Keratinocyte (primary cell): ENCODE measurements around the gene TNNT2. TPM values are rescaled to one million over a fixed set of nuclear protein-coding genes. Genes with fewer than 3 reads are reported as not detected.

Experiments
- DNase-seq: peaks from one replicate; pipeline ENCODE4 v3.0.0-alpha.2; 2011; ENCODE audit warnings: low read depth, missing footprints, low spot score
- FAIRE-seq: peaks from 2 replicates; lab custom pipeline; 2011; peaks lifted over from hg19 to GRCh38; lab: Jason Lieb, UNC
- H2AFZ ChIP-seq: 2 replicates; pipeline ENCODE4 v1.6.0; 2012; ENCODE audit warnings: low read length, control low read depth, inconsistent platforms; ENCODE audit not compliant: control insufficient read depth
- H3K27ac ChIP-seq: 2 replicates; pipeline ENCODE4 v1.5.1; 2011; ENCODE audit warnings: low read length; ENCODE audit not compliant: control insufficient read depth, insufficient read depth
- H3K27me3 ChIP-seq: 3 replicates; pipeline ENCODE4 v1.6.0; 2011; ENCODE audit warnings: low read length; ENCODE audit not compliant: control insufficient read depth, insufficient read depth; ENCODE audit errors: extremely low read depth
- H3K36me3 ChIP-seq, 2 experiments: 2 replicates in 1 of 2; 3 replicates in 1 of 2; pipeline ENCODE4 v1.5.1; 2011; ENCODE audit warnings: low read length in 2 of 2, mild to moderate bottlenecking in 1 of 2; ENCODE audit not compliant: control insufficient read depth in 2 of 2, insufficient read depth in 2 of 2; ENCODE audit errors: extremely low read depth in 1 of 2
- H3K4me1 ChIP-seq: 3 replicates; pipeline ENCODE4 v1.5.1; 2011; ENCODE audit warnings: low read length; ENCODE audit not compliant: control insufficient read depth, insufficient read depth; ENCODE audit errors: extremely low read depth
- H3K4me2 ChIP-seq: 3 replicates; pipeline ENCODE4 v1.6.0; 2011; ENCODE audit warnings: low read depth, low read length; ENCODE audit not compliant: control insufficient read depth, insufficient read depth; ENCODE audit errors: extremely low read depth
- H3K4me3 ChIP-seq, 3 experiments: fragments of 200-600 bp in 1 of 3; sonication (generic) in 1 of 3; 2 replicates in 2 of 3; 3 replicates in 1 of 3; pipeline ENCODE4 v1.5.1; 2011 to 2016; ENCODE audit warnings: low read length in 3 of 3, mild to moderate bottlenecking in 3 of 3, control low read depth in 2 of 3, inconsistent platforms in 1 of 3, low read depth in 1 of 3, mixed read lengths in 1 of 3, mixed run types in 1 of 3, moderate library complexity in 1 of 3; ENCODE audit not compliant: control insufficient read depth in 2 of 3, insufficient read depth in 2 of 3; ENCODE audit errors: extremely low read depth in 1 of 3
- H3K79me2 ChIP-seq: 2 replicates; pipeline ENCODE4 v1.6.0; 2012; ENCODE audit warnings: low read length; ENCODE audit not compliant: control insufficient read depth, insufficient read depth
- H3K9ac ChIP-seq: 3 replicates; pipeline ENCODE4 v1.6.0; 2011; ENCODE audit warnings: low read length; ENCODE audit not compliant: control insufficient read depth, insufficient read depth; ENCODE audit errors: extremely low read depth
- H3K9me1 ChIP-seq: 3 replicates; pipeline ENCODE4 v1.6.0; 2011; ENCODE audit warnings: low read length; ENCODE audit not compliant: control insufficient read depth, insufficient read depth; ENCODE audit errors: extremely low read depth
- H3K9me3 ChIP-seq: 2 replicates; pipeline ENCODE4 v1.5.1; 2012; ENCODE audit warnings: low read depth, low read length; ENCODE audit not compliant: control insufficient read depth
- H4K20me1 ChIP-seq: 3 replicates; pipeline ENCODE4 v1.6.0; 2011; ENCODE audit warnings: low read length; ENCODE audit not compliant: control insufficient read depth, insufficient read depth; ENCODE audit errors: extremely low read depth
- CTCF ChIP-seq, 3 experiments: IDR thresholded peaks in 1 of 3; conservative IDR thresholded peaks in 1 of 3; optimal IDR thresholded peaks in 1 of 3; 2 replicates in 2 of 3; 3 replicates in 1 of 3; pipeline versions ENCODE3 to v1.5.1; 2011; ENCODE audit warnings: low read length in 3 of 3, mild to moderate bottlenecking in 3 of 3, moderate library complexity in 2 of 3, control low read depth in 1 of 3, inconsistent platforms in 1 of 3; ENCODE audit not compliant: insufficient read depth in 2 of 3; ENCODE audit errors: extremely low read depth in 1 of 3
- EZH2 ChIP-seq: IDR thresholded peaks from one replicate; pipeline ENCODE4 v1.6.1; 2012; ENCODE audit warnings: inconsistent platforms, mild to moderate bottlenecking, low read length, moderate library complexity
- dilution Hi-C: fragments of 300-500 bp; cut with MboI; formaldehyde crosslinking; loops from one replicate; pipeline ENCODE4 v1.7.0; 2020; ENCODE audit warnings: low sequenced_read_pairs; ENCODE audit not compliant: extremely low pct_ligation_motif_present
- polyA plus RNA-seq, 5 experiments: library from polyadenylated mRNA; depleted of rRNA in 3 of 5; stranded (reverse) in 3 of 5; stranded (forward) in 1 of 5; unstranded in 1 of 5; fragments of >200 nt; gene quantifications; 1 replicate in 1 of 5; 2 replicates in 3 of 5; 3 replicates in 1 of 5; pipeline versions ENCODE4 v1.2.1 to v1.2.3, GENCODE V29; 2011 to 2012; ENCODE audit warnings: missing spikeins in 2 of 5, low read depth in 1 of 5, low replicate concordance in 1 of 5

Gene TNNT2
- polyA plus RNA-seq, 1 donor (not counting 4 experiments of a cell fraction or from before 2014, with no cell fraction given) = 1.4 TPM

GRCh38 chr1:201334325-201335173, 42.9 kb downstream of the TNNT2 start:
- Histone ChIP-seq H3K4me3 (no peak overlapping the region), H3K4me1 (peaks cover 31% of the 10 kb centered on the region), H3K4me2 (peak overlapping the region; percentile 62), H3K27me3 (no peaks in the 10 kb centered on the region), H4K20me1 (no peaks in the 10 kb centered on the region), H2AFZ (no peak overlapping the region), H3K79me2 (no peaks in the 10 kb centered on the region), H3K9me3 (no peaks in the 10 kb centered on the region), H3K9me1 (no peaks in the 10 kb centered on the region), H3K27ac (peak overlapping the region; percentile 77), H3K36me3 (peaks cover 2 to 4% of the 10 kb centered on the region in 2 experiments), H3K9ac (peak overlapping the region; percentile 58)
- TF ChIP-seq EZH2 (no peak), CTCF (optimal IDR thresholded peaks at IDR 0.05 in 1 of 3, IDR thresholded peaks at IDR 0.05 in 1 of 3, conservative IDR thresholded peaks at IDR 0.05 in 1 of 3; ENCODE audit: extremely low read depth in 1 of 3, insufficient read depth in 2 of 3, low read length in 3 of 3) (no peak)
- peak; percentile 68 for FAIRE-seq
- DNase-seq = no peak
- dilution Hi-C loops = no loop called here

GRCh38 chr1:201332616-201333335, 44.7 kb downstream of the TNNT2 start:
- no peak overlapping the region for H3K27ac ChIP-seq
- H4K20me1 ChIP-seq = no peaks in the 10 kb centered on the region
- no peak overlapping the region for H3K9ac ChIP-seq
- TF ChIP-seq EZH2 (no peak), CTCF (optimal IDR thresholded peaks at IDR 0.05 in 1 of 3, IDR thresholded peaks at IDR 0.05 in 1 of 3, conservative IDR thresholded peaks at IDR 0.05 in 1 of 3; ENCODE audit: extremely low read depth in 1 of 3, insufficient read depth in 2 of 3, low read length in 3 of 3) (no peak)
- peaks cover 35% of the 10 kb centered on the region for H3K4me1 ChIP-seq
- no peak for DNase-seq
- no peaks in the 10 kb centered on the region for H3K9me1 ChIP-seq
- H3K4me2 ChIP-seq = no peak overlapping the region
- H3K79me2 ChIP-seq = no peaks in the 10 kb centered on the region
- H2AFZ ChIP-seq = no peak overlapping the region
- dilution Hi-C loops = no loop called here
- FAIRE-seq = no peak
- H3K27me3 ChIP-seq = no peaks in the 10 kb centered on the region
- H3K9me3 ChIP-seq = no peaks in the 10 kb centered on the region
- H3K36me3 ChIP-seq = peaks cover 12 to 20% of the 10 kb centered on the region in 2 experiments
- no peak overlapping the region for H3K4me3 ChIP-seq
